GM12801 (cell line): ENCODE measurements around the gene IL4I1.

Experiments
- TF ChIP-seq, protein P1 (sequence below): IDR thresholded peaks from one replicate; pipeline ENCODE4 v1.5.1; 2011; ENCODE audit warnings: control low read depth; ENCODE audit not compliant: insufficient read length; ENCODE audit errors: extremely low read depth

Gene IL4I1

DNA sequence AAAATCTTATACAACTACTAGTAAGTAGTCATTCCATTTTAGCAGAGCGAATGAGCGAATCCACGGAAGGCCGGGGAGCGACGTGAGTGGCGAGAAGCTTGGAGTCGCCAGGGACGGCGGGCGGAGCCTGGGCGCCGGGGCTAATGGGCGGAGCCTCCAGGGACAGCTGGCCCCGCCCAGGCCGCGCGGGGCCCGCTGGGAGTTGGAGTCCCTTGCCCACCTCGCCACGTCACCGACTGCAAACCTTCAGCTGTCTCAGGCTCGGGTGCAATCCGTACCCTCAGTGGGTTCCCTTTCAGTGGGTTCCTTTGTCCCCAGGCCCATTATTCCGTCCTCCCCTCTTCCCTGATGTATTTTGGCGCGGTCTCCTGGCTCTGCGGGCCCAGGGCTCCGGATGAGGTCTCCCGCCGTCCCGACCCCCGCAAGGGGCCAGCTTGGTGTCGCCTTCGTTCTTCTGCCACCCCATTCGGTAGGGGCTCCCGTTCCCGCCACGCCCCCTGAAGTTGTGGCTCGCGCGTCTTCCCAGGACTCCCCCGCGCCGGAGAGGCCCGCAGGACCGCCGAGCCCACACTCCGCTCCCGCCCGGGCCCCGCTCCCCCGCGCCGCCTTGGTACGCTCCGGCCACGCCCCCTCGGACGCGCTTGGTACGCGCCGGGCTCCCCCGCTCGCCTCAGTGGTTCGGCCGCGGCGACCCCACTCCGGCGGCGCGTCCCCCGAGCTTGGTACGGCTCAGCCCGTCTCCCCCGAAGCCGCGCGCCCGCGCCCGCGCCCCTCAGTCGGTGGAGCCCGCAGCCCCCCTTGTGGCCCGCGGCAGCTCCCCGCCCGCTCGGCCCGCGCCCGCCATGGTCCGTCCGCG lies 46.0 kb downstream of the IL4I1 start, which contains the start of gene PTOV1:
Gene PTOV1 (plus strand): TSS at position 673 of the 856 bp plus-strand sequence.
- TF ChIP-seq, protein P1, sequence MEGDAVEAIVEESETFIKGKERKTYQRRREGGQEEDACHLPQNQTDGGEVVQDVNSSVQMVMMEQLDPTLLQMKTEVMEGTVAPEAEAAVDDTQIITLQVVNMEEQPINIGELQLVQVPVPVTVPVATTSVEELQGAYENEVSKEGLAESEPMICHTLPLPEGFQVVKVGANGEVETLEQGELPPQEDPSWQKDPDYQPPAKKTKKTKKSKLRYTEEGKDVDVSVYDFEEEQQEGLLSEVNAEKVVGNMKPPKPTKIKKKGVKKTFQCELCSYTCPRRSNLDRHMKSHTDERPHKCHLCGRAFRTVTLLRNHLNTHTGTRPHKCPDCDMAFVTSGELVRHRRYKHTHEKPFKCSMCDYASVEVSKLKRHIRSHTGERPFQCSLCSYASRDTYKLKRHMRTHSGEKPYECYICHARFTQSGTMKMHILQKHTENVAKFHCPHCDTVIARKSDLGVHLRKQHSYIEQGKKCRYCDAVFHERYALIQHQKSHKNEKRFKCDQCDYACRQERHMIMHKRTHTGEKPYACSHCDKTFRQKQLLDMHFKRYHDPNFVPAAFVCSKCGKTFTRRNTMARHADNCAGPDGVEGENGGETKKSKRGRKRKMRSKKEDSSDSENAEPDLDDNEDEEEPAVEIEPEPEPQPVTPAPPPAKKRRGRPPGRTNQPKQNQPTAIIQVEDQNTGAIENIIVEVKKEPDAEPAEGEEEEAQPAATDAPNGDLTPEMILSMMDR, result no peak

GRCh38 chr19:49850221-49850486 lies 46.5 kb downstream of the IL4I1 start:
- TF ChIP-seq, protein P1, result no peak

- TF ChIP-seq, protein P1, result no peak
These were observed 47.1 kb downstream of the IL4I1 start for GRCh38 chr19:49849433-49850220.

DNA sequence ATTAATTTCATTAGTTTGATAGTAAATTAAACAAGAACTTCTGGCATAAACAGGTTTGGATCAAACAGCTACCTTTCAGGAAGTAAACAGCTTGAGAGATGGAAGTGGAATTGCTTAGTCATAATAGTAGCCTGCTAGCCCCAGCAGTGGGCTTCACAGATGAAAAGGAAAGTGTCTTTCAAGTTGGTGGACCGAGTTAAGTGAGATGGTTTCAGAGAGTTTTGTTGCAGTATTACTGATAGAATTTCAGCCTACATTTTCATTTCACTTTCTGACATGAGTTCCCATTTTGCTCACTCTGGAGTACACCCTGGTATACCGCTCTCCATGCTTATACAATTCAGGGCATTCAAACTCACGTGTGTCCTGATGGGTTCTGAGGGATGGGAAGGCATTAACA lies 47.7 kb downstream of the IL4I1 start:
- TF ChIP-seq, protein P1, result no peak

GRCh38 chr19:49847731-49848696 lies 48.7 kb downstream of the IL4I1 start:
- TF ChIP-seq, protein P1, result no peak

GRCh38 chr19:49846408-49846807 lies 50.3 kb downstream of the IL4I1 start:
- TF ChIP-seq, protein P1, result no peak
